ENCODE measurements around the gene LAMTOR5. TPM values are rescaled to one million over a fixed set of nuclear protein-coding genes. Genes with fewer than 3 reads are reported as not detected.

The LAMTOR5 gene
- total and polyA plus RNA-seq, 2 of the 13 experiments (the other 11 are each of a cell fraction or from before 2014, with no cell fraction given), result 96.7 to 400 TPM

DNA sequence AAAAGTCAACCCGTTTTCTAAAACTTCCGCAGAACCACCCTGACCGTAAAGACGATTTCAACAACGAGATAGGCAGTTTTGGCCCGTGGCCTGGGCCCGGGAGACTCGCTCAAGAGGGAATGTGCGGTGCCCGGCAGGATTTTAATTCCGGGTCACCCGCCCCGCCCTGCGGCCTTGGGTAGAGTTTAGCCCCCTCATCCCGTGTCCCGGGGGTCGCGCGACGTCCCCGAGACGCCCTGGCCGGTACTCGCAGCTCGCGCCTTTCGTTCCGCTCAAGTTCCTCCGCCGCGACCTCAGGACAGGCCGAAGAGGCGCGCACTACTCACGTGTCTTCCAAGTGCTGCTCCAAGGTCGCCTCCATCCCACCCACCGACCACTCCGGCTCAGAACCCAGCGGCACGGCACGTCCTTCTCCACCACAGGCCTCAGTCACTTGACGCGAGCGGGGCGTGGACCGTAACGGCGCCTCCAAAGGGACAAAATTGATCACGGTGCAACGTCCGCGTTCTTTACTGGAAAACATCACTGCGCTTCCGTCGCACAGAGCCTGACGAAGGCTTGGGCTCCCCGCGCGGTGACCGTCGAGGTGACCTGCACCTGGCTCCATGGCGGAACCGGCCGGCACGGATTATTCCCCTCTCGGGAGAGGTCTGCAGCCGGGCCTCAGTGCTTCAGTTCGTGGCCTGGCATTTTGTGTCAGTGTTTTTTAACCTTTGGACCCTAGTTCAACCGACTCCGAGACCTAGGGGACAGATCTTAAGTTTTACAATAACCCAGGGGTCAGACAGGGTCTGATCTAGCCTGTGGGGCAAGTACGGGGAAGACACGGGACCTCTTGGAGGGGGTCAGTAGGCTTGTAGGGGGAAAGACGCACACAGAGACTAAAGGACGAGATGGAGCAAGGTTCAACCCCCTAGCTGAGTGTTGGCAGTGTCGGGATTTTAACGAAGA lies at the start of gene LAMTOR5 (continued):
- TF ChIP-seq, protein P1, sequence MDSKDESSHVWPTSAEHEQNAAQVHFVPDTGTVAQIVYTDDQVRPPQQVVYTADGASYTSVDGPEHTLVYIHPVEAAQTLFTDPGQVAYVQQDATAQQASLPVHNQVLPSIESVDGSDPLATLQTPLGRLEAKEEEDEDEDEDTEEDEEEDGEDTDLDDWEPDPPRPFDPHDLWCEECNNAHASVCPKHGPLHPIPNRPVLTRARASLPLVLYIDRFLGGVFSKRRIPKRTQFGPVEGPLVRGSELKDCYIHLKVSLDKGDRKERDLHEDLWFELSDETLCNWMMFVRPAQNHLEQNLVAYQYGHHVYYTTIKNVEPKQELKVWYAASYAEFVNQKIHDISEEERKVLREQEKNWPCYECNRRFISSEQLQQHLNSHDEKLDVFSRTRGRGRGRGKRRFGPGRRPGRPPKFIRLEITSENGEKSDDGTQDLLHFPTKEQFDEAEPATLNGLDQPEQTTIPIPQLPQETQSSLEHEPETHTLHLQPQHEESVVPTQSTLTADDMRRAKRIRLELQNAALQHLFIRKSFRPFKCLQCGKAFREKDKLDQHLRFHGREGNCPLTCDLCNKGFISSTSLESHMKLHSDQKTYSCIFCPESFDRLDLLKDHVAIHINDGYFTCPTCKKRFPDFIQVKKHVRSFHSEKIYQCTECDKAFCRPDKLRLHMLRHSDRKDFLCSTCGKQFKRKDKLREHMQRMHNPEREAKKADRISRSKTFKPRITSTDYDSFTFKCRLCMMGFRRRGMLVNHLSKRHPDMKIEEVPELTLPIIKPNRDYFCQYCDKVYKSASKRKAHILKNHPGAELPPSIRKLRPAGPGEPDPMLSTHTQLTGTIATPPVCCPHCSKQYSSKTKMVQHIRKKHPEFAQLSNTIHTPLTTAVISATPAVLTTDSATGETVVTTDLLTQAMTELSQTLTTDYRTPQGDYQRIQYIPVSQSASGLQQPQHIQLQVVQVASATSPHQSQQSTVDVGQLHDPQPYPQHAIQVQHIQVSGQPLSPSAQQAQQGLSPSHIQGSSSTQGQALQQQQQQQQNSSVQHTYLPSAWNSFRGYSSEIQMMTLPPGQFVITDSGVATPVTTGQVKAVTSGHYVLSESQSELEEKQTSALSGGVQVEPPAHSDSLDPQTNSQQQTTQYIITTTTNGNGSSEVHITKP (CRISPR knock-in tag; IDR thresholded peaks at IDR 0.05; ENCODE audit: low read depth), result peak; percentile 41; the same call in 1 of the 2 replicates
- TF ChIP-seq BRCA1 (CRISPR knock-in tag; IDR thresholded peaks at IDR 0.05), result peak; percentile 91; the same call in 1 of the 2 replicates
- TF ChIP-seq ZSCAN29 (CRISPR knock-in tag; conservative IDR thresholded peaks at IDR 0.05), result 0 out of 2 replicates have a peak, but pooled peaks have one; percentile 26
- TF ChIP-seq ZNF20 (CRISPR knock-in tag; IDR thresholded peaks at IDR 0.05), result no peak
- peak; percentile 79 for TF ChIP-seq HNF4A (CRISPR knock-in tag; IDR thresholded peaks at IDR 0.05)
- no peak for TF ChIP-seq TCF7 (IDR thresholded peaks at IDR 0.05; ENCODE audit: low read depth)
- peak; percentile 79 for TF ChIP-seq HNRNPH1 (optimal IDR thresholded peaks at IDR 0.05; ENCODE audit: low read depth, low read length)
- TF ChIP-seq FUBP1 (CRISPR knock-in tag; IDR thresholded peaks at IDR 0.05; ENCODE audit: borderline replicate concordance), result no peak
- TF ChIP-seq FOXM1 (CRISPR knock-in tag; IDR thresholded peaks at IDR 0.05), result no peak
- TF ChIP-seq IKZF5 (CRISPR knock-in tag; IDR thresholded peaks at IDR 0.05), result peak; percentile 83; the same call in 1 of the 2 replicates
- TF ChIP-seq ZFP36 (IDR thresholded peaks at IDR 0.05; ENCODE audit: borderline replicate concordance, low read depth, low read length, partially characterized antibody), result no peak
- peak; percentile 38; the same call in 1 of the 2 replicates for TF ChIP-seq ZNF30 (CRISPR knock-in tag; IDR thresholded peaks at IDR 0.05)
- peak; percentile 80; the same call in 1 of the 2 replicates for TF ChIP-seq MED13 (CRISPR knock-in tag; IDR thresholded peaks at IDR 0.05)
- peak; percentile 34; the same call in 1 of the 2 replicates for TF ChIP-seq ZNF660 (CRISPR knock-in tag; IDR thresholded peaks at IDR 0.05; ENCODE audit: borderline replicate concordance, low read depth)
- TF ChIP-seq ZNF616 (CRISPR knock-in tag; IDR thresholded peaks at IDR 0.05; ENCODE audit: low read depth), result peak; percentile 80; the same call in 1 of the 2 replicates
- no peak for TF ChIP-seq ATF7 (IDR thresholded peaks at IDR 0.05)
- TF ChIP-seq ATF7 (CRISPR knock-in tag; IDR thresholded peaks at IDR 0.05), result peak; percentile 87
- TF ChIP-seq, protein P2, sequence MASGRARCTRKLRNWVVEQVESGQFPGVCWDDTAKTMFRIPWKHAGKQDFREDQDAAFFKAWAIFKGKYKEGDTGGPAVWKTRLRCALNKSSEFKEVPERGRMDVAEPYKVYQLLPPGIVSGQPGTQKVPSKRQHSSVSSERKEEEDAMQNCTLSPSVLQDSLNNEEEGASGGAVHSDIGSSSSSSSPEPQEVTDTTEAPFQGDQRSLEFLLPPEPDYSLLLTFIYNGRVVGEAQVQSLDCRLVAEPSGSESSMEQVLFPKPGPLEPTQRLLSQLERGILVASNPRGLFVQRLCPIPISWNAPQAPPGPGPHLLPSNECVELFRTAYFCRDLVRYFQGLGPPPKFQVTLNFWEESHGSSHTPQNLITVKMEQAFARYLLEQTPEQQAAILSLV (CRISPR knock-in tag; IDR thresholded peaks at IDR 0.05; ENCODE audit: borderline replicate concordance), result peak; percentile 98
- TF ChIP-seq PBX2 (CRISPR knock-in tag; IDR thresholded peaks at IDR 0.05), result peak; percentile 11; the same call in 1 of the 2 replicates

All from HepG2 (cell line).